A673 (cell line): ENCODE measurements around the gene HTR6.

Experiments used
- CTCF ChIP-seq: fragments of 300-800, 200-600 bp; sonication (generic); conservative IDR thresholded peaks from 2 replicates; pipeline ENCODE4 v1.5.1; 2017; ENCODE audit warnings: low read depth, mild to moderate bottlenecking, antibody characterized with exemption, low read length, moderate library complexity, mixed read lengths
- EZH2 ChIP-seq: fragments of 200-600 bp; sonication (generic); IDR thresholded peaks from 2 replicates; pipeline ENCODE4 v1.6.1; 2017; ENCODE audit warnings: borderline replicate concordance, low read depth, mild to moderate bottlenecking, mixed read lengths, antibody characterized with exemption, low read length; ENCODE audit not compliant: poor library complexity, severe bottlenecking

GRCh38 chr1:19709260-19709793 is 44.7 kb downstream of the HTR6 start:
- TF ChIP-seq CTCF (no peak), EZH2 (no peak)
